ENCODE results near the gene ID2. TPM values are rescaled to one million over a fixed set of nuclear protein-coding genes. Genes with fewer than 3 reads are reported as not detected.

ID2 gene
- total and polyA plus RNA-seq, 7 donors: 154 to 615 (median 376) TPM

DNA sequence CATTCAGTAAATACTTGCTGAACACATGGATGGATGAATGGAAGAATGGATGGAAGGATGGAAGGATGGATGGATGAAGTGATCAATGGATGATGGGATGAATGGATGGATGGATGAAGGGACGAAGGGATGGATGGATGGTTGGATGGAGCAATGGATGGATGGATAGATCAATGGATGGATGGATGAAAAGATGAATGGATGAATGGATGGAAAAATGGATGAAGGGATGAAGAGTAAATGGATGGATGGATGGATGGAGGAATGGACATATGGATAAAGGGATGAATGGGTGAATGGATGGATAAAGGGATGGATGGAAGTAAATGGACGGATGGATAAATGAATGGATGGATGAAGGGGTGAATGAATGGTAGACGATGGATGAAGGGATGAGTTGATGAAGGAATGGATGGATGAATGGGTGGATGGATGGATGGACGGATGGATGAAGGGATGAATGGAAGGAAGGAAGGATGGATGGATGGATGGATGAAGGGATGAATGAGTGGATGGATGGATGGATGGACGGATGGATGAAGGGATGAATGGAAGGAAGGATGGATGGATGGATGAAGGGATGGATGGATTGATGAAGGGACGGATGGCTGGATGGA lies 13.9 kb upstream of the ID2 start:
- WGBS, 2 donors: 87 to 92% methylated on average over 6 of the region's 6 CpGs
- Histone ChIP-seq H3K27me3 (no peaks in the 10 kb centered on the region), H3K36me3 (no peaks in the 10 kb centered on the region), H3K9me3 (no peaks in the 10 kb centered on the region), H3K27ac (no peak overlapping the region), H3K4me1 (peaks cover 0 to under 1% (median under 1%) of the 10 kb centered on the region in 4 donors), H3K4me3 (no peak overlapping the region)
- TF ChIP-seq POLR2AphosphoS5 (IDR thresholded peaks at IDR 0.05) (no peak), EP300 (IDR thresholded peaks at IDR 0.05) (no peak), POLR2A (IDR thresholded peaks at IDR 0.05) (no peak)
- TF ChIP-seq, protein P1, sequence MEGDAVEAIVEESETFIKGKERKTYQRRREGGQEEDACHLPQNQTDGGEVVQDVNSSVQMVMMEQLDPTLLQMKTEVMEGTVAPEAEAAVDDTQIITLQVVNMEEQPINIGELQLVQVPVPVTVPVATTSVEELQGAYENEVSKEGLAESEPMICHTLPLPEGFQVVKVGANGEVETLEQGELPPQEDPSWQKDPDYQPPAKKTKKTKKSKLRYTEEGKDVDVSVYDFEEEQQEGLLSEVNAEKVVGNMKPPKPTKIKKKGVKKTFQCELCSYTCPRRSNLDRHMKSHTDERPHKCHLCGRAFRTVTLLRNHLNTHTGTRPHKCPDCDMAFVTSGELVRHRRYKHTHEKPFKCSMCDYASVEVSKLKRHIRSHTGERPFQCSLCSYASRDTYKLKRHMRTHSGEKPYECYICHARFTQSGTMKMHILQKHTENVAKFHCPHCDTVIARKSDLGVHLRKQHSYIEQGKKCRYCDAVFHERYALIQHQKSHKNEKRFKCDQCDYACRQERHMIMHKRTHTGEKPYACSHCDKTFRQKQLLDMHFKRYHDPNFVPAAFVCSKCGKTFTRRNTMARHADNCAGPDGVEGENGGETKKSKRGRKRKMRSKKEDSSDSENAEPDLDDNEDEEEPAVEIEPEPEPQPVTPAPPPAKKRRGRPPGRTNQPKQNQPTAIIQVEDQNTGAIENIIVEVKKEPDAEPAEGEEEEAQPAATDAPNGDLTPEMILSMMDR (IDR thresholded peaks at IDR 0.05): no peak
- no peak for DNase-seq
- intact Hi-C loops (cut with DNase I): no loop called here

DNA sequence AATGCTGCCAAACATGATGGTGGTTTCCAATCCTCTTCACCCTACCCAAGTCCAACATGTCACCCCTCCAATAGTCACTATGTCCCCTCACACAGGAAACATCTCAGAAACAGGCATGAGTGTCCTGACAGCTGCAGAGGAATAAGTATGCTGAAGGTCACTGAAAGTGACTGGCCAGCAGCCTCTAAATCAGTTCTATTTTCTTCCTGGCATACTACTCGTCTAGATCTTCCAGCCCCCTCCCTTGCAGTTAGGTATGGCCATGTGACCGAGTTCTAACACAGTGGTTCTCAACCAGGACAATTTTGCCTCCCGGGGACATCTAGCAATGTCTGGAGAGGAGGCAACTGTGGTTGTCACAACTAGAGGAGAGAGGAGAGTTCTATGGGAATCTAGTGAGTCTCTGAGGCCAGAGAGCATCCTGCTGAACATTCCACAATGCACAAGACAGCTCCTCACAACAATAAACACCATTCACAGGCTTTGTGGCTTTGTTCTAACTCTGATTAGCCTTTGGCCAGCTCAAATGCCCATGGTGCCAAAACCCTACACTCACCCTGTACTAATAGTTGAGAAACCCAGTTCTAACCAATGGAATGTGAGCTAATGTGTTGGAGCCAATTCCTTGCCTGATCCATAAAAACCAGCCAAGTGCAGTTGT lies 12.6 kb upstream of the ID2 start:
- 71 to 74% methylated on average over 3 of the region's 3 CpGs for WGBS, 2 donors
- TF ChIP-seq, protein P1 (IDR thresholded peaks at IDR 0.05): no peak
- TF ChIP-seq POLR2A (IDR thresholded peaks at IDR 0.05): no peak
- no peak for TF ChIP-seq EP300 (IDR thresholded peaks at IDR 0.05)
- TF ChIP-seq POLR2AphosphoS5 (IDR thresholded peaks at IDR 0.05): no peak
- Histone ChIP-seq H3K36me3 (no peaks in the 10 kb centered on the region), H3K27ac (no peak overlapping the region), H3K27me3 (no peaks in the 10 kb centered on the region), H3K4me3 (no peak overlapping the region), H3K9me3 (peaks cover 0 to 4% (median under 1%) of the 10 kb centered on the region in 4 donors), H3K4me1 (no peaks in the 10 kb centered on the region)
- no peak for DNase-seq
- intact Hi-C loops (cut with DNase I): no loop called here

DNA sequence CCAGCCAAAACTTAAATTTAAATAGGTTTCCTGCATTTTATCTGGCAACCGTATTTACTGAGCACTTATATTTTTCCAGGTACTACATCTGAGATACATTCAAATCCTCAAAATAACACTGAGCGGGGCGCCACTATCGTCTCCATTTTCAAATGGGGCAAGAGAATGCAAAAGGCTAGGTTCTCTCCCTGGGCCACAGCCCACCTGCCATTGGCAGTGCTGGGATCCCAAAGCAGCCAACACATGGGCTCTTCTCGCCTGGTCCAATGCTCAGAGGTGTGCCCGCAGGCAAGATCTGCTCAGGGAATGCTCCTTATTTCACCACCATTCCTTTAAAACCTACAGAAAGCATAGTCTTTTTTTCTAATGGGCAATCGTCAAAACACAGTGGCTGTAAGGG lies 11.3 kb upstream of the ID2 start:
- intact Hi-C loops (cut with DNase I): no loop called here
- H3K27me3 ChIP-seq: no peaks in the 10 kb centered on the region
- H3K27ac ChIP-seq: no peak overlapping the region
- no peaks in the 10 kb centered on the region for H3K36me3 ChIP-seq
- peaks cover 0 to 2% (median 0%) of the 10 kb centered on the region in 4 donors for H3K4me1 ChIP-seq
- 95 to 96% methylated on average over 7 of the region's 7 CpGs for WGBS, 2 donors
- TF ChIP-seq, protein P1 (IDR thresholded peaks at IDR 0.05): no peak
- TF ChIP-seq POLR2A (IDR thresholded peaks at IDR 0.05): no peak
- no peak for TF ChIP-seq POLR2AphosphoS5 (IDR thresholded peaks at IDR 0.05)
- TF ChIP-seq EP300 (IDR thresholded peaks at IDR 0.05): no peak
- peaks cover 0 to 5% (median 3%) of the 10 kb centered on the region in 4 donors for H3K9me3 ChIP-seq
- no peak for DNase-seq
- H3K4me3 ChIP-seq: no peak overlapping the region

DNA sequence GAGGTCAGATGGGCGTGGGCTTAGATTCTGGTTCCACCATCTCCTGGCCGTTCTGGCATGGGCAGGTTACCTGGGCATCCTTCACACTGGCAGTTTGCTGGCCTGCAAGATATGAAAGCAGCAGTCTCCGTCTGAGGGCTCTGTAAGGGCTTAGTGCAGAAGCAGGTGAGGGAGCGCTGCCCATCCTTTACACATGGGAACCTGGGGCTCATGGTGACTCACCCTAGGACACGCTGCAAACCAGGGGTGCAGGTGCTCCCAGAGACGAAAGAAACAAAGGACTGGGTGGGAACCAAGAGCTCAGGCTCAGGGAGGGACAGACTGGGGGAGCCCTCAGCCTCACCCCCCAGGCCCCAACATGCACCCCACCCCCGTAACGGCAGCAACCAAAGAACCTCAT lies 10.7 kb upstream of the ID2 start:
- intact Hi-C loops (cut with DNase I): no loop called here
- 84 to 91% methylated on average over 8 of the region's 8 CpGs for WGBS, 2 donors

More for the DNA sequence above, 10.7 kb upstream of the ID2 start:
- no peak for TF ChIP-seq POLR2AphosphoS5 (IDR thresholded peaks at IDR 0.05)
- TF ChIP-seq, protein P1 (IDR thresholded peaks at IDR 0.05): no peak
- TF ChIP-seq POLR2A (IDR thresholded peaks at IDR 0.05): no peak
- TF ChIP-seq EP300 (IDR thresholded peaks at IDR 0.05): no peak
- peaks cover 0 to 8% (median 5%) of the 10 kb centered on the region in 4 donors for H3K4me1 ChIP-seq
- no peak for DNase-seq
- H3K27ac ChIP-seq: no peak overlapping the region
- H3K4me3 ChIP-seq: no peak overlapping the region
- no peaks in the 10 kb centered on the region for H3K27me3 ChIP-seq
- H3K9me3 ChIP-seq: peaks cover 0 to 5% (median 3%) of the 10 kb centered on the region in 4 donors
- no peaks in the 10 kb centered on the region for H3K36me3 ChIP-seq
